Osteoblast (primary cell): Measurements from ENCODE around the gene NUTM2B. TPM values are rescaled to one million over a fixed set of nuclear protein-coding genes. Genes with fewer than 3 reads are reported as not detected.
A peak's percentile ranks its signal among the peaks of the same experiment; 100 is the strongest.
"Not testable (repeated sequence)": the region's sequence is repeated elsewhere in the genome, so short reads cannot be mapped to it uniquely, and the experiment has no call there.

Experiments used
- DNase-seq: peaks from one replicate; pipeline ENCODE4 v3.0.0; 2011; ENCODE audit warnings: low spot score, mixed read lengths; ENCODE audit not compliant: insufficient read length; ENCODE audit errors: missing footprints
- H2AFZ ChIP-seq: 2 replicates; pipeline ENCODE4 v1.6.0; 2011; ENCODE audit warnings: mild to moderate bottlenecking, low read length
- H3K27ac ChIP-seq: 2 replicates; pipeline ENCODE4 v1.5.1; 2011; ENCODE audit warnings: mild to moderate bottlenecking, low read depth, low read length, moderate library complexity
- H3K27me3 ChIP-seq: 2 replicates; pipeline ENCODE4 v1.6.0; 2012; ENCODE audit warnings: mild to moderate bottlenecking, control low read depth, inconsistent platforms, low read length, moderate library complexity; ENCODE audit not compliant: insufficient read depth
- H3K36me3 ChIP-seq: 2 replicates; pipeline ENCODE4 v1.5.1; 2011; ENCODE audit warnings: mild to moderate bottlenecking, low read length, control low read depth, moderate library complexity; ENCODE audit not compliant: insufficient read depth
- H3K4me1 ChIP-seq: 2 replicates; pipeline ENCODE4 v1.5.1; 2011; ENCODE audit warnings: mild to moderate bottlenecking, low read length, control low read depth, moderate library complexity; ENCODE audit not compliant: insufficient read depth
- H3K4me2 ChIP-seq: 2 replicates; pipeline ENCODE4 v1.6.0; 2011; ENCODE audit warnings: mild to moderate bottlenecking, low read length; ENCODE audit not compliant: insufficient read depth
- H3K4me3 ChIP-seq: fragments of 200-600 bp; sonication (generic); 3 replicates; pipeline ENCODE4 v1.5.1; 2012; ENCODE audit warnings: mild to moderate bottlenecking, low read length, inconsistent platforms; ENCODE audit not compliant: insufficient read depth
- H3K79me2 ChIP-seq: 2 replicates; pipeline ENCODE4 v1.6.0; 2012; ENCODE audit warnings: mild to moderate bottlenecking, low read length, control low read depth, inconsistent platforms; ENCODE audit not compliant: insufficient read depth
- H3K9me3 ChIP-seq: 2 replicates; pipeline ENCODE4 v1.5.1; 2011; ENCODE audit warnings: low read depth, low read length, control low read depth
- H4K20me1 ChIP-seq: 2 replicates; pipeline ENCODE4 v1.6.0; 2012; ENCODE audit warnings: mild to moderate bottlenecking, low read length, control low read depth; ENCODE audit not compliant: insufficient read depth
- total RNA-seq: library from RNA; depleted of rRNA; stranded (reverse); fragments of >200 nt; gene quantifications from 2 replicates; pipeline ENCODE4 v1.2.3, GENCODE V29; 2012
- TF ChIP-seq, protein P1 (sequence below): IDR thresholded peaks from 2 replicates; pipeline ENCODE4 v1.5.1; 2011; ENCODE audit warnings: mild to moderate bottlenecking, low read depth, low read length, moderate library complexity; ENCODE audit errors: extremely low read depth

The NUTM2B gene
- total RNA-seq, 1 donor = 0.72 TPM

DNA sequence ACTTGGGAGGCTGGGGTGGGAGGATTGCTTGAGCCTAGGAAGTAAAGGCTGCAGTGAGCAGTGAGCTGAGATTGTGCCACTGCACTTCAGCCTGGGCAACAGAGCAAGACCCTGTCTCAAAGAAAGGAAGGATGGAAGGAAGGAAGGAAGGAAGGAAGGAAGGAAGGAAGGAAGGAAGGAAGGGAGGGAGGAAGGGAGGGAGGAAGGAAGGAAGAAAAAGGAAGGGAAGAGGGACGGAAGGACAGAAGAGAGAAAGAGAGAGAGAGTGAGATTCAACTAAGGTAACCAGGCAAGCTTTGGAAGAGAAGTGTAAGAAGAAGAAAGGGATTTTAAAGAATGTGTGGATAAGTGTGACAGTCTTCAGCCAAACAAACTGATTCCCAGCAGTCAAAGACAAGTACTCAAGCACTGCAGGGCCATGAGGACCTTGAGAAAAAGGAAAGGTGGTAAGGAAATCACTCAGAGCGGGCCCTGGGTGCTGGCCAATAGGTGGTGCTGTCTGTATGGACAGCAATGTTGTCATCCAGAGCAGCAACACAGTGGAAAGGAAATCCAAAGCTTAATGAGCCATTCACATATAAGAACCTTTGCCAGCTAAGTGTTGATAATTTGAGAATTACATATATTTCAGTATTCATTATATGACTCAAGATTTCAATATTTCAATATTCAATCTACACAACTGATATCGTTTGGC lies 55.4 kb downstream of the NUTM2B start:
- not testable (repeated sequence) for H3K4me1 ChIP-seq, H3K4me2 ChIP-seq, H3K9me3 ChIP-seq, H3K36me3 ChIP-seq, H4K20me1 ChIP-seq, H3K79me2 ChIP-seq, H3K27me3 ChIP-seq, H2AFZ ChIP-seq, H3K27ac ChIP-seq, H3K4me3 ChIP-seq
- TF ChIP-seq, protein P1, sequence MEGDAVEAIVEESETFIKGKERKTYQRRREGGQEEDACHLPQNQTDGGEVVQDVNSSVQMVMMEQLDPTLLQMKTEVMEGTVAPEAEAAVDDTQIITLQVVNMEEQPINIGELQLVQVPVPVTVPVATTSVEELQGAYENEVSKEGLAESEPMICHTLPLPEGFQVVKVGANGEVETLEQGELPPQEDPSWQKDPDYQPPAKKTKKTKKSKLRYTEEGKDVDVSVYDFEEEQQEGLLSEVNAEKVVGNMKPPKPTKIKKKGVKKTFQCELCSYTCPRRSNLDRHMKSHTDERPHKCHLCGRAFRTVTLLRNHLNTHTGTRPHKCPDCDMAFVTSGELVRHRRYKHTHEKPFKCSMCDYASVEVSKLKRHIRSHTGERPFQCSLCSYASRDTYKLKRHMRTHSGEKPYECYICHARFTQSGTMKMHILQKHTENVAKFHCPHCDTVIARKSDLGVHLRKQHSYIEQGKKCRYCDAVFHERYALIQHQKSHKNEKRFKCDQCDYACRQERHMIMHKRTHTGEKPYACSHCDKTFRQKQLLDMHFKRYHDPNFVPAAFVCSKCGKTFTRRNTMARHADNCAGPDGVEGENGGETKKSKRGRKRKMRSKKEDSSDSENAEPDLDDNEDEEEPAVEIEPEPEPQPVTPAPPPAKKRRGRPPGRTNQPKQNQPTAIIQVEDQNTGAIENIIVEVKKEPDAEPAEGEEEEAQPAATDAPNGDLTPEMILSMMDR = peak; percentile 10
- peak; percentile 0 for DNase-seq

Other genes with a start within 250 kb of the NUTM2B start
- 0.72 and 0.88 TPM in 2 replicates for gene EIF5AL1, start 190.7 kb upstream of the NUTM2B start, total RNA-seq
- gene SFTPA2, start 142.8 kb upstream of the NUTM2B start, total RNA-seq = not detected in 2 replicates
- gene SFTPA1, start 92.3 kb upstream of the NUTM2B start, total RNA-seq = not detected in 2 replicates
- gene NUTM2E, start 123.5 kb downstream of the NUTM2B start, total RNA-seq = not detected in 2 replicates
- 0.36 TPM in 1 of 2 replicates, not detected in the other for gene SFTPD, start 245.9 kb downstream of the NUTM2B start, total RNA-seq